ENCODE data around the gene NOL9. TPM values are rescaled to one million over a fixed set of nuclear protein-coding genes. Genes with fewer than 3 reads are reported as not detected.
"Not testable (repeated sequence)": the region's sequence is repeated elsewhere in the genome, so short reads cannot be mapped to it uniquely, and the experiment has no call there.

The NOL9 gene
- total RNA-seq, 6 donors from 2014 or later: 19.6 to 41.9 (median 24.7) TPM

- no peak for ATAC-seq (ENCODE audit: low FRiP score in 2 of 2)
- TF ChIP-seq POLR2A (IDR thresholded peaks at IDR 0.05) (no peak), POLR2AphosphoS5 (IDR thresholded peaks at IDR 0.05) (no peak), EP300 (IDR thresholded peaks at IDR 0.05) (no peak), CTCF (IDR thresholded peaks at IDR 0.05) (no peak)
- no peak for DNase-seq
- no peaks in the 10 kb centered on the region for H3K4me1 ChIP-seq
- H3K4me3 ChIP-seq: no peak overlapping the region
- no peak overlapping the region for H3K27ac ChIP-seq
- no peaks in the 10 kb centered on the region for H3K36me3 ChIP-seq
- 89 to 95% methylated on average over 11 of the region's 11 CpGs for WGBS, 2 donors
- no peaks in the 10 kb centered on the region for H3K27me3 ChIP-seq
- H3K9me3 ChIP-seq: peaks cover 0 to 7% (median 6%) of the 10 kb centered on the region in 4 donors
Measured at GRCh38 chr1:6569033-6569432, 14.7 kb upstream of the NOL9 start.

GRCh38 chr1:6560267-6560666 lies 6.0 kb upstream of the NOL9 start:
- Histone ChIP-seq H3K27ac (no peak overlapping the region), H3K36me3 (no peaks in the 10 kb centered on the region), H3K9me3 (no peaks in the 10 kb centered on the region), H3K4me1 (peaks cover 0 to 3% (median under 1%) of the 10 kb centered on the region in 4 donors), H3K27me3 (no peaks in the 10 kb centered on the region), H3K4me3 (no peak overlapping the region)
- TF ChIP-seq POLR2A (IDR thresholded peaks at IDR 0.05) (no peak), EP300 (IDR thresholded peaks at IDR 0.05) (no peak), CTCF (IDR thresholded peaks at IDR 0.05) (no peak), POLR2AphosphoS5 (IDR thresholded peaks at IDR 0.05) (no peak)
- 74 to 80% methylated on average over 9 of the region's 9 CpGs for WGBS, 2 donors
- DNase-seq (no peak), ATAC-seq (ENCODE audit: low FRiP score in 2 of 2) (no peak)

GRCh38 chr1:6559161-6559560 lies 4.8 kb upstream of the NOL9 start:
- H3K36me3 ChIP-seq; DNase-seq; H3K27ac ChIP-seq; H3K27me3 ChIP-seq; H3K4me1 ChIP-seq; H3K4me3 ChIP-seq; ATAC-seq (ENCODE audit: low FRiP score in 2 of 2); H3K9me3 ChIP-seq: not testable (repeated sequence)
- WGBS, 2 donors: 91% methylated on average over 11 of the region's 11 CpGs

- Histone ChIP-seq H3K4me1 (peaks cover 16 to 24% (median 21%) of the 10 kb centered on the region in 4 donors), H3K27ac (no peak overlapping the region), H3K36me3 (no peaks in the 10 kb centered on the region), H3K9me3 (no peaks in the 10 kb centered on the region), H3K4me3 (no peak overlapping the region), H3K27me3 (no peaks in the 10 kb centered on the region)
- no peak for ATAC-seq (ENCODE audit: low FRiP score in 2 of 2)
- no peak for DNase-seq
- 17 to 90% methylated on average over 1 of the region's 1 CpG for WGBS, 2 donors
- TF ChIP-seq POLR2AphosphoS5 (IDR thresholded peaks at IDR 0.05) (no peak), CTCF (IDR thresholded peaks at IDR 0.05) (no peak), EP300 (IDR thresholded peaks at IDR 0.05) (no peak), POLR2A (IDR thresholded peaks at IDR 0.05) (no peak)
Measured at GRCh38 chr1:6557597-6557996, 3.3 kb upstream of the NOL9 start.

- no peak for TF ChIP-seq POLR2A (IDR thresholded peaks at IDR 0.05)
- TF ChIP-seq POLR2AphosphoS5 (IDR thresholded peaks at IDR 0.05): no peak
- TF ChIP-seq CTCF (IDR thresholded peaks at IDR 0.05): no peak
- no peak for TF ChIP-seq EP300 (IDR thresholded peaks at IDR 0.05)
- peak; percentile 33 to 86 for DNase-seq
- H3K36me3 ChIP-seq: peaks cover 0 to 9% (median 2%) of the 10 kb centered on the region in 4 donors
- peak within 1 kb of the TSS; percentile 66 to 94 (median 82) for H3K4me3 ChIP-seq
- no peaks in the 10 kb centered on the region for H3K9me3 ChIP-seq
- WGBS, 2 donors: 72 to 89% methylated on average over 8 to 19 of the region's 19 CpGs
- H3K27me3 ChIP-seq: no peaks in the 10 kb centered on the region
- peak within 1 kb of the TSS; percentile 74 to 84 (median 80) for H3K27ac ChIP-seq
- peaks cover 19 to 27% (median 23%) of the 10 kb centered on the region in 4 donors for H3K4me1 ChIP-seq
- peak; percentile 11 to 17 for ATAC-seq (ENCODE audit: low FRiP score in 2 of 2)
Measured at GRCh38 chr1:6554907-6555778, 830 bp upstream of the NOL9 start, which contains the start of gene TAS1R1. TAS1R1 (plus strand) TSS chr1:6555307; CDS start chr1:6555374, 67 bp downstream.

Data from upper lobe of left lung (tissue), 6 donors.